HFFc6 (cell line): Measurements from ENCODE around the gene IRF2BP2. TPM values are rescaled to one million over a fixed set of nuclear protein-coding genes. Genes with fewer than 3 reads are reported as not detected.

Experiments
- DNase-seq: peaks from one replicate; pipeline ENCODE4 v3.0.0-alpha.2; 2018
- H3K27ac Mint-ChIP-seq: 2 replicates; pipeline ENCODE4 v1.8.0; 2020; ENCODE audit warnings: mild to moderate bottlenecking, mixed read lengths
- H3K27me3 Mint-ChIP-seq: 2 replicates; pipeline ENCODE4 v1.8.0; 2021; ENCODE audit warnings: mild to moderate bottlenecking, moderate library complexity, mixed read lengths; ENCODE audit not compliant: insufficient read depth
- H3K36me3 Mint-ChIP-seq: 2 replicates; pipeline ENCODE4 v1.8.0; 2021; ENCODE audit warnings: low read depth, mixed read lengths
- H3K4me1 Mint-ChIP-seq: 2 replicates; pipeline ENCODE4 v1.8.0; 2020; ENCODE audit warnings: low read depth, mixed read lengths
- H3K4me3 Mint-ChIP-seq: 2 replicates; pipeline ENCODE4 v1.8.0; 2020; ENCODE audit warnings: mild to moderate bottlenecking, moderate library complexity, mixed read lengths
- H3K9me3 Mint-ChIP-seq: 2 replicates; pipeline ENCODE4 v1.8.0; 2020; ENCODE audit warnings: mild to moderate bottlenecking, mixed read lengths
- CTCF ChIP-seq: fragments of 200-600 bp; sonication (generic); IDR thresholded peaks from 2 replicates; pipeline ENCODE4 v1.5.0; 2021; ENCODE audit warnings: antibody characterized with exemption, mild to moderate bottlenecking
- total RNA-seq, 6 experiments: library from RNA; stranded (reverse); fragmentation: NEBNext Ultra II Directional; extraction: Animal tissue kit (Norgen Biotek cat#: 25700); gene quantifications; 2 replicates in 1 of 6; 3 replicates in 5 of 6; pipeline ENCODE4 v1.2.3, GENCODE V29; 2021

The IRF2BP2 gene
- total RNA-seq, 6 experiments from 2014 or later: 58.6 to 87.1 (median 73.2) TPM

DNA sequence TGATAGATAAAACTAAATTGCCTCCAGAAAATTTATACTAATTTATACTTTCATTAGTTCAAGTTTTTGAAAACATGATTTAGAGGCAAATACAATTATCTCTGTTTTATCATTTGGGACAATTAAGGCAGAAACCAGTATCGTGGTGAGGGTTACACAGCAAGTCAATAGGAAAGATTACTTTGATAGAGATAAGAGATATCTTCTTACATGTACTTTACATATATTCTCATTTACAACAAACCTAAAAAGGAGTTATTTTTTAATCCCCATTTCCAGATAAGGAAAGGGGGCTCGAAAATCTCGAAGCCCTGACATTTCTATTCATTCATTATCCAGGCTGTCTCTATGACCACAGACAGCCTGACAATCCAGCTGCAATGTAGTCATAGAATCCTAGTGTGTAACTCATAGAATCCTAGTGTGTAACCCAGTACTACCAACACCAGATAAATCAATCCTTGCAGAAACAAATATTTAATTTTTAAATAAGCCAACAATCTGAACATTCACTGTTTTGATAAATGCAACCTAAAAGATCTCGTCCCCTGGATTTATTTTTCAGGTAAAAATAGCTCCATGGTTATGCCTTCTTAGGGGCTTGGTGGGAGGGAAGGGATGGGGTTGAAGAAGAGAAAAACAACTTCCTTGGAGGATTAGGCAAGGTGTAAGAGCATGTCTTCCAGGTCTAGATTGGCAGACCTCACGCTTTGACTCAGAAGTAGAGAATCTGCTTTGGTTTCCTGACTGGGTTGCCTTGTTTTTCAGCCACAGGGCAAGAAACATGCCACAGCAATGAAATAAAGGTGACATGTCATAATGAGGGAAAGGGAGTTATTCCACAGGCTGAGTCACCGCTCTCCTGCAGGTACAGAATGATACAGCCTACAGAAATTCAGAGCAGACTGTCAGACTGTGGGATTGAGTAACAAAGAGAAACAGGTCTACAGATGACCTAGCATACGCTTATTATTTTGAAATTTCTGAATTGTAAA lies 45.6 kb downstream of the IRF2BP2 start:
- H3K27ac Mint-ChIP-seq: peak overlapping the region; percentile 64; the same call in 1 of the 2 replicates
- peak; percentile 79 for DNase-seq
- H3K36me3 Mint-ChIP-seq: 0 out of 2 replicates have a peak, but pooled peaks cover 4% of the 10 kb centered on the region
- H3K4me3 Mint-ChIP-seq: no peak overlapping the region
- H3K9me3 Mint-ChIP-seq: no peaks in the 10 kb centered on the region
- no peak for TF ChIP-seq CTCF
- no peaks in the 10 kb centered on the region; the same call in 1 of the 2 replicates for H3K27me3 Mint-ChIP-seq
- peaks cover 17% of the 10 kb centered on the region for H3K4me1 Mint-ChIP-seq

GRCh38 chr1:234562334-234562733 lies 47.6 kb downstream of the IRF2BP2 start:
- Mint-ChIP-seq H3K9me3 (no peaks in the 10 kb centered on the region), H3K4me3 (no peak overlapping the region), H3K4me1 (peaks cover 17% of the 10 kb centered on the region), H3K36me3 (0 out of 2 replicates have a peak, but pooled peaks cover 4% of the 10 kb centered on the region), H3K27ac (no peak overlapping the region), H3K27me3 (no peaks in the 10 kb centered on the region; the same call in 1 of the 2 replicates)
- no peak for DNase-seq
- TF ChIP-seq CTCF: no peak

- no peak overlapping the region for H3K4me3 Mint-ChIP-seq
- no peaks in the 10 kb centered on the region for H3K36me3 Mint-ChIP-seq
- no peak for DNase-seq
- no peak overlapping the region for H3K27ac Mint-ChIP-seq
- TF ChIP-seq CTCF: no peak
- H3K4me1 Mint-ChIP-seq: peaks cover 17% of the 10 kb centered on the region
- no peaks in the 10 kb centered on the region for H3K9me3 Mint-ChIP-seq
- H3K27me3 Mint-ChIP-seq: no peaks in the 10 kb centered on the region; the same call in none of the 2 replicates
Observed at GRCh38 chr1:234561319-234561718, 48.7 kb downstream of the IRF2BP2 start.

DNA sequence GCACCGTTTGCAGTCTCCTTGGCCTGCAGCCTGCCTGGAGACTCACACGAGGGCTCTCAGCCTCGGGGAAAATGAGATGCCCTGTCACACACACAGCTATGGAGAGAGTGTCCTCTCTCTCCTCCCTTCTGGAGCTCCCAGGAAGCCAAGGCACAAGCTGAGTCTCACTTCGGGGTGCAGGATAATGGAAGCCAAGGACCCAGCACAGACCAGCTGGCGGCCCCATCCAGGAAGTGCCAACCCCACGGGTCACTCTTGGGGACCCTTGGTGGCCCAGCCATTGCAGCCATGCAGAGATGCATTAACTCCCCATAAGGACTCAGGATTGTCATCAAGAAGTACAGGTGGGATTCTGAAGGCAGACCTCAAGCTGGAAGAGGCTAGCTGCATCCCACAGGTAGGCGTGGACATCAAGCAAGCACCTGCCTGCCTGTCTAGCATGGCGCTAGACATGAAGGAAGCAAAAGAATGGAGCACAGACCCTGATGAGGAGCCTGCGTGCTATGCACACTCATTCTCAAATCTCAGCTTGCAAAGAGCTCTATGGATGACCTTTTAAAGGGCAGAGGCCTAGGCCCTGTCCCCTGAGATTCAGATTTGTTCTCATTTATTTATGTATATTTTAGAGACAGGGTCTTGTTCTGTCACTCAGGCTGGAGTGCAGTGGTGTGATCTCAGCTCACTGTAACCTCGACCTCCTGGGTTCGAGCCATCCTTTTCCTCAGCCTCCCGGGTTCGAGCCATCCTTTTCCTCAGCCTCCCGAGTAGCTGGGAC lies 49.9 kb downstream of the IRF2BP2 start:
- H3K36me3 Mint-ChIP-seq: no peaks in the 10 kb centered on the region
- no peaks in the 10 kb centered on the region; the same call in none of the 2 replicates for H3K27me3 Mint-ChIP-seq
- no peak overlapping the region for H3K4me3 Mint-ChIP-seq
- no peak overlapping the region for H3K27ac Mint-ChIP-seq
- H3K9me3 Mint-ChIP-seq: no peaks in the 10 kb centered on the region
- no peak for TF ChIP-seq CTCF
- DNase-seq: no peak
- peaks cover 17% of the 10 kb centered on the region for H3K4me1 Mint-ChIP-seq

DNA sequence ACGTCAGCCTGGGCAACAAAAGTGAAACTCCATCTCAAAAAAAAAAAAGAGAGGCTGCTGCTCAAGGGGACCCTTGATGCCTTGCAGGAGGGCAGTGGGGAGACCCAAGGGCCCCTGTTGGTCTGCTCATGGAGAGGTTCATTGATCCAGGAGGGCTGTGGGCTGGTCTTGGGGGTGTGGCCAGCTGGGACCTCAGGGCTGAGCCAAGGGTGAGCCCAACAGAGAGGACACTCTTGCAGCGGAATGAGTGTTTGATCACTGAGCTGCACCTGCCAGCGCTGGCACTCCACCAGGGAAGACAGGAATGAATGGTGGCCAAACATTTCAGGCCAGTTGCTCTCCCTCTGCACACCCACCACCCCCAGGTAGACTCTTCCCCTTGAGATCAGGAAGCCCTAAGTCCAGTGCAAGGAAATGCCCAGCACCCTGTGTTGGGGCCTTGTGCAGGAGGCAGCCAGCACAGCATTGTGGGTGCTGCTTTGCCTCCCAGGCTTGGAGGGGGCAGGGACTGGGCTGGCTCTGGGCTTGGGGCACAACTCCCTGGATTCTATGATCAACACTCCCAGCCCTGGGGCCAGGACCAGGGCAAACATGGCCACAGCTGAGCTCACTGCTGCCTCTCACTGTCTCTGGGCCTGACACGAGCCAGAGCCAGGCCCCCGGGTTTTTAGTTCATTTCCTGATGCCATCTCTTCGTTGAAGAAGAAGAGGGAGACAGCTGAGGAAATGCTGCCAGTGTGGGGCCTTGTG lies 50.7 kb downstream of the IRF2BP2 start:
- no peak for TF ChIP-seq CTCF
- no peaks in the 10 kb centered on the region for H3K36me3 Mint-ChIP-seq
- H3K27ac Mint-ChIP-seq: no peak overlapping the region
- no peak overlapping the region for H3K4me3 Mint-ChIP-seq
- no peaks in the 10 kb centered on the region for H3K9me3 Mint-ChIP-seq
- no peak for DNase-seq
- peaks cover 11% of the 10 kb centered on the region for H3K4me1 Mint-ChIP-seq
- no peaks in the 10 kb centered on the region; the same call in none of the 2 replicates for H3K27me3 Mint-ChIP-seq
